ENCODE measurements around the gene ZNF609.
"Not testable (repeated sequence)": the region's sequence is repeated elsewhere in the genome, so short reads cannot be mapped to it uniquely, and the experiment has no call there.

The ZNF609 gene

DNA sequence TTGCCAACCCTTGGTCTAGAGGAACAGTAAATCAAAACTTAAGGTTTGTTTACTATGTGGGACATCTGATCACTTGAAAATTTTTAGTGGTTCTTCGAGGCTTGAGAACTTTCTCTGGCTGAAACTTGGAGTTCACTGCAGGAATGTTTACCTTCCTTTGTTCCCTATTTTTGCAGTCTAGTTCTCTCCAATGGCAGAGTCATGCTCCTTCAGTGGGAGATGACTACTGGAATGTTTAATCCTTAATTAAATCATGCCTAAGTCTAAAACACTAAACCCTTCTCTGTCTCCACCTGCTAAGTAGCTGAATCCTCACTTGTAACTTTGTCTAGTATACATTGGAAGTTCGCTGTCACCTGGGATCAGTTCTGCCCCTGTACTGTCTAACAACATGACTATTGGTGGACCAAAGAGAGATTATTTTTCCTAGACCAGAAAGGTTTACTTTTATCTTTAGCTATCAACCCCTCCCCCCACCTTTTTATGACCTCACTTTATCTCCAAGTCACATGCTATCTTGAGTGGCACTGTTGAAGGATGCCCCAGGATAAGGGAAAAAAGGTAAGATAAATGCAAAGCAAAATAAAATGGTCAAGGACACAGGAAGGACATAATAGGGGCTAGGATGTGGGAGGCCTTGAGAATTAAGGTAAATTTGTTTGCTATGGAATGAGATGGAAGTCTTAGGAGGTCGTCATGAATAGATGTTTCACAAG lies 1.2 kb upstream of the ZNF609 start:
- no peak for DNase-seq

DNA sequence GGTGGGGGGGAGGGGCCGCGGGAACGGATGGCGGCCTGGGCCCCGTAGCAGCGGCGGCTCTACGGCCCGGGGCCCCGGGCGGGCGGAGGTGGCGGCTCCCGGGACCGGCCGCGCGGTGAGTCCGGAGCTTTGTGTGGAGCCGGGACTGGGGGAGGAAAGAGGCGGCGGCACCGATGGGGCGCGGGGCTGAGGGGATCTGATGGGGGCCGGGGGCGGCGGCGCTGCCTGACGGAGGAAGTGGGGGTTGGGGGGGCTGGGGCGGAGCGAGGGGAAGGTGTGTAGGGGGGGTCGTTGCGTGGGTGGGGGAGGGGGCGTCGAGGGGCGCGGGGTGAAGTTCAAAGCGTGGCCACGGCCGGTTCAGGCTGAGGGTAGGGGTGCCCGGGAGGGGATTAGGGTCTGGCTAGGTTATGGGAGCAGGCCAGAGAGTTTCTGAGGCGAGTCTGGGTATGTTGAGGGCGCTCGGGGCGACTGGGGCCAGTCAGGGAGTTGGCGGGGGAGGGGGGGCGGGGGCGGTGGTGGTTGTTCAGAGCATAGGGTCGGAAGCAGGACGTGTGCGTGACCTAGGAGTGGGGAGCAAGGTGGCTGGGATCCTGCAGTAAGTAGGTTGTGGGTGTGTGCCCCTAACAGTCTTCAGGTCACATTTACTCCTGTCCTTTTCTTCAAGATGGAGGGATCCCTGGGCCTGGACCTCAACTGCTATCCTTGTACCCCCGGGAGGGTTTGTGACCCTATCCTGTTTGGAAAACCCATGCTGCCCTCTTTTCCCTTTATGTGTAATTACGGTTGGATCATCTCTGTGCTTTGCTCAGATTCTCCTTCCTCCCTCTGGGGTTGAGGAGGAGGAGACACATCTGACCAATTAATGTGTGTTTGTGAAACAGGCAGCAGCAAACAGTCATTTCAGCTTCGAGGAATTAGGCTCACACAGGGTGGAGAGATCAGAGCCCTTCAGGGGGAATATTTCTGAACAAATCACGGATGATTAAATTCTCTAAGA lies 644 bp downstream of the ZNF609 start:
- DNase-seq = peak; percentile 23

DNA sequence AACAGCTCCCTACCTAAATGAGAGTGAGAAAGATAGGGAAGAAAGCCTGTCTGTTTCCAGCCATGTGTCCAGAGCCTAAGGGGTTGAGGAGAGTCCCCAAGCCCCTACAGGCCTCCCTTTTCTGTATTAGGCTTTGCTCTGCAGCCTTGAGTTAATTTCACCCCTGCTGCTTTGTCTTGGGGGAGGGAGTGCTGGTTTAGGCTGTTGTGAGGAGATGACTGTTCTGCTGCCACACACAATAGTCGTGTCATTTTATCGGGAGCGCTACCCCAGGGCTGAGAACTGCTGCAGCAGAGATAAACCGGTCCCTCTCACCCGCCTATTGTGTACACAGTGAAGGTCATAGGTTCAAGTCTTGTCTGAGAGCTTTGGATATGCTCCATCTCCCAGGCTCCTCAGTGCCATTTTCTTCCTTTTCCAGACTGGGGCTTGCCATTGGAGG lies 1.4 kb downstream of the ZNF609 start:
- DNase-seq = no peak

DNA sequence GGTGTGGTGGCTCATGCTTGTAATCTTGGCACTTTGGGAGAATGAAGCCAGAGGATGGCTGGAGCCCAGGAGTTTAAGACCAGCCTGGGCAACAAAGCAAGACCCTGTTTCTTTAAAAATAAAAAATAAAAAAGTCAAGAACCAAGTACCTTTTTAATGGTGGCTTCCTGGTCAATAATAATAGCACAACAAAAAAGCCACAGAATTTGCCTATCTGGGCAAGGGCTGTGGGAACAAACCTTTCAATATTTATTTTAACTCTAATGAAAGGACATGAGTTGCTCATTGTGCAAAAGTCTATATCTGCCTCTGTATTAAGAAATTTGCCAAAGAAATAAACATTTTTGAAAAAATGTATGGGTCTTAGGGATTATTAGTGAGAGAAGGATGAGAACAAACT lies 2.1 kb downstream of the ZNF609 start:
- no peak for DNase-seq

DNA sequence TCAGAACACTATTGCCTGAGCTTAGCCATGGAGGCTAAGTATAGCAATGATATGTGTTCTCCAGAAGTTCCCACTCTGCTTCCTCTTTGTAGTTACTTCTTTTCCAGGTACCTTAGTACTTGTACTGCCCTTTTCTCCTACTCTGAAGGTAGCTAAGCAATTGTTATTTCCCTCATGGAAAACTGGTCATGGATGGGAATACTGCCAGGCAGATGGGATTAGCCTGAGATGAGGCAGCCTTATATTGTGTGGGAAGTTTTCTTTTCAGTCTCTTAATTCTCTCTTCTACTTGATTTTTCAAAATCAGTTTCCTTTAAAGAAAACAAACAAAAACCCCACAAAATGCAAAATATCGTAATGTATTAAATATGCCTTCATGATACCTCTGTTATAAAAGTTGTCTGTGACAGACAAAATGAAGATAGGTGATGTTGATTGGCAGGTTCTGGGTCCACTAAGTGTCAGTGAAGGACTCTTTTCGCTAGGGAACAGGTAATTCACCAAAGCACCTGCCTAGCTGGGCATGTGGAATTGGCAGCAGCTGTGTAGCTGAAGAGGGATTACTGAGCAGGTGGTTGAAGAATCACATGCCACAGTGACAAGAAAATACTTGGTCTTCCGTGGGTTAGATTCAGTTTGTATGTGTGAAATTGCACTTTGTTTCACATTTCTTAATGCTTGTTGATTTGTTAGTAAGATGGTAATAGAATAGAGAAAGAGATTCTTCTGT lies 4.1 kb downstream of the ZNF609 start:
- DNase-seq = no peak

DNA sequence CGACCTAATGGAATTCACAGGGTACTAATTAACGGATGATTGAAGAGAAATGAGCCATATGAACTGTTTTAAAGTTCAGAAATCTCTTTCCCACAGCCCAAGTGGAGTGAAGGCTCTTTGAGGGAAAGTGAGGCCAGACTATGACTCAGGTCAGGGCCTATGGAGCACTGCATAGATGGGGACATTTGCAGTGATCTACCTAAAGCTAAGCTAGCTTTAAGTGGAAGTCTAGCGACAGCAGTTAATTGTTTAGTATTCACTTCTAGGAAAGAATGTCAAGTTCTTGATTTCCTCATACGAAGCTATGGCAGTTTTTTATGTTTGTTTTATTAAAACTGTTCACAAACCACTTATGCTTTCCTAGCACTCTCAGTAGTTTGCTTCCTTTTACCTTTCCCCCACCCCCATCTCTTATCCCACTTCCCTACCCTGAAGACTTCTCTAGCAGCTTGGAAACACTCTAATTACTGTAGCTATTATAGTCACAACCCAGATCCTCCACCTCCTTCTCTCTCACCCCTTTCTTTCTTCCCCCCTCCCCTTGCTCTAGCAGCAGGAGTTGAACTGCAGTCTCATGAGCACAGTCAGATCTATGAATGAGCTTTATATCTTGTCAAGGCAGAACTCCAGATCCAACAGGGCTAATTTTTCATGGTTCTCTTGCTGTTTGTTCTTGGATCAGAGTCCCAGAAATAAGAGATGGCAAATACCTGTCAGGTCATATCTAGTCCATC lies 6.2 kb downstream of the ZNF609 start:
- no peak for DNase-seq

DNA sequence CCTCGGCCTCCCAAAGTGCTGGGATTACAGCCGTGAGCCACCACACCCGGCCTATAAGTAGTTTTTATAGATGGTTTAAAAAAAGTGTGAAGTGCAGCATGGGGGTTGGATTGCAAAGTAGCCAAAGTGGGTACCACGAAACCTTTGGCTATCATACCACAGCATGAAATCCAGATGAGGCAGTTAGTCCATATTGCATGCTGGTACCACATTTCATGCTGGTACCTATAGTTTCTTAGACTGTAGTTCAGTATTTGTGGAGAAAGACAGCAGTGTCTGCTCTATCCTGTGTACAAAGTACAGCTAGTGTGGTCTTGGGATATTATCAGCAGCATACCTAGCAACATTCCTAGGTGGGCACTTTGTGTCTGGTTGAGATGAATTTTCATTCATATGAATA lies 11.8 kb downstream of the ZNF609 start:
- DNase-seq = no peak

DNA sequence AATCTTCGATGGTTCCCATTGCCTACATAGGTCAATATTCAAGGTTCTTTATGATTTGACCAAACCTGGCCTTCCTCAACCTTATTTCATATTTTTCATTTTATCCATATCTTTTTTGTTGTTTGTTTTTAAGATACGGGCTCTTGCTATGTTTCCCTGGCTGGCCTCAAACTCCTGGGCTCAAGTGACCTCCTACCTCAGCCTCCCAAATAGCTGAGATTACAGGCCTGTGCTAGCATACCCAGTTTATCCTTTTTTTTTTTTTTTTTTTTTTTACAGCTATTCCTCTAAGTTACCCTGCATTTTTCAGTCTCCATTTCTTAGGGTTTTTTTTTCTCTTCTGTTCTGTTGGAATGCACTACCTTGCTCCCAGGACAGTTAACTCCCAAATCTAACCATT lies 14.5 kb downstream of the ZNF609 start:
- DNase-seq = no peak

DNA sequence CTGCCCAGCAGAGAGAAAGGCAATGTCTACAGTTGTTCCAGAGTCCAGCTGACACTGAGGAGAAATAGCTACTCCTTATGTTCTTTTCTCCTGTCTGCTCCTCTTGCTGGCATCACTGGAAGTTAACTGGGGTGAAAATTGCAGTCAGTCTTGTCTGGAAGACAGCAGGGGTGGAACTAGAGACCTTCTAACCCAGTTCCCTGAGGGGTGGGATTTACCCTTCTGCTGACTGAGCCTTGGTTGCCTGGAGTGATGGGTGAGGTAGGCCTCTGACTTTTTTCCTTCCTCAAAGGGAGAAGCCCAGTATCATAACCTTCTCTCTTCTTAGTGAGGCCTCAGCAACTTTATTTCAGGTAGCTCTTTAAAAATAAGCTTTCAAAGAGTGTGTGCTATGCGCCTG lies 16.2 kb downstream of the ZNF609 start:
- no peak for DNase-seq

DNA sequence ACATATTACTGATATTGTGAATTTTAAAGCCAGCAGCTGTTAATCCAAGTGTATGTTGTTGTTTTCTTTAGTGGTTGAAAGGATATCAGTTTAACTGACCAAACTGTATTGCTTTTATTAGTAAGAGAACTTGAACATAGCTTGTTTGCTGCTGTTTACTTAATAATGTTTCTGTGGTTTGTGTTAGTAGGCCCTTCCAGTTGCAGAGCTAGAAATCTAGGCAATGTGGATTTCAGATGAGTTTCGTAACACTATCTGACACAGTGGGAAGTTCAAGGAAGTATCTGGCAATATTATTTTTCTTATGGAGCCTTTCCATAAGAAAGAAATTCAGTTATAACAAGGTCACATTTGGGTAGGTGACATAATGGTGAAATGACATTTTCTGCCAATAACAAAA lies 18.5 kb downstream of the ZNF609 start:
- DNase-seq = no peak

DNA sequence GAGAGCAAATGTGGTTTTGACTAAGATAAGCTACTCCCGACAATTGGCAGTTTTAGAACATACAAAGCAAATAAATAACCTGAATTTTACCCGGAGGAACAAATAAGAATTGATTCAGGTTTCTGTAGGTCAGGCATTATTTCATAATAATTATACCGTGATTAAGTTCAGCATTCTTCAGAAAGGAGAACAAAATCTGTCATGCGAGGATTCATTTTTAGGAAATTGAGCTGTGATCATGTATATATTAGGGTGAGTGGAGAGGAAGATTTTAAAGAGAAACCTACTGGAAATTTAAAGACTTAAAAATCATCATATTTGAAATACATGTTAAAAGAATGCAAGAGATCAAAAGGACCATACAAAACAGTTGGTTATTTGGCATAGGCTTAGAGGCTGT lies 20.5 kb downstream of the ZNF609 start:
- DNase-seq = no peak

DNA sequence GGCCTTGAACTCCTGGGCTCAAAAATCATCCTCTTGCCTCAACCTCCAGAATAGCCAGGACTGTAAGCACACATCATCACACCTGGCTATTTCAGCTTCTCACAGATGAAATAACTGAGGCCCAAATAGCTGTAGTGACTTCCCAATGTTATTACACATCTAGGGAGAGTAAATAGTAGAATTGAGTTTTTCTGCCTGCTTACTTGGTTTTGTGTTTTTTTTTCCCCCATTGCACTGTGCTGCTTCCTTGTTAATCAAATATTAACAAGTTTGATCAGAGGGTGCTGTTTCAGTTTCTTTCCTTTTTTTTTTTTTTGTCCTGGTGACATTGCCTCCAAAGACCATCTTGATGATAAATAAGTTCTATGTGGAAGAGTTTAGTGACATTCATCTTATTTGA lies 23.4 kb downstream of the ZNF609 start:
- DNase-seq = no peak

DNA sequence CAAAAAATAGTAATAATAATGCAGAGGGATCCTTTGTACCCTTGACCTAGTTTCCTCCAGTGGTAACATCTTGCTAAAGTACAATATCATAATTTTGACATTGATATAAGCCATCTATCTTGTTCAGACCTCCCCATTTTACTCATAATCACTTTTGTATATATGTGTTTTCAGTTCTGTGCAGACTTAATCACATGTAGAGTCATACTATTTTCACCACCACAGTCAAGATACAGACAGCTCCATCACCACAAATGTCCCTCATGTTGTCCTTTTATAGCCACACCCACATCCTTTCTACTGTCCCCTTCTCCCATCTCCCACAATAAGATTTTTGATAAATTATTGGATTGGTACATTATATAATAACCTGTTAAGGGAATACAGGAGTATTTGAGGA lies 25.4 kb downstream of the ZNF609 start:
- no peak for DNase-seq

DNA sequence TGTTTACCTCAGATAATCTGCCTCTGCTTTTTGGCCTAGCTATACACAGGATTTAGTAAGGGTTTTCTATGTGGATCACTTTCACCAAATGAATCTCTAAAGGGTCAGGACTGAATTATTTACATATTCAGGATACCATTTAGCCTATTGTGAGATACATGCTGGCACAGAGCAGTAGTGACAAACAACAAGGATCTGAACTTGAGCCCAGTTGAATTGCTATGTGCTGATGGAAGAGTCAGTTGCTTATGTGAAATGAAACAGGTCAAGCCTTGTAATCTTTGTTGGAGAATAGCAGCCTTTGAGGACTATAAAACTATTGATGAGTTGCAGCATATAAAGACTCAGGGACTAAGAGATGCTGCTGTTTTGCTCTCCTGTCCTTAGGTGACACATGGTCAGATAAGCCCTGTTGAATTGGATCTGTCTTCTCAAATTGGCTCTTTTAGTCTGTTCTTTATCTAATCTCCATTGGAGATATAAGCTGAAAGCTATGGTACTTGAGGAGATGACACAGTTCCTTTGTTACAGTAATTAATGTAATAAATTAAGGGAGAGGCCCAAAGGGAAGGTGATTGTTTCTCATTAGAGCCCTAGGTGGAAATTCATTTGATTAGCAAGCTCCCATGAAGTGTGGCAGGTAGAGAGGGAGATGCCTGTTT lies 30.4 kb downstream of the ZNF609 start:
- no peak for DNase-seq

DNA sequence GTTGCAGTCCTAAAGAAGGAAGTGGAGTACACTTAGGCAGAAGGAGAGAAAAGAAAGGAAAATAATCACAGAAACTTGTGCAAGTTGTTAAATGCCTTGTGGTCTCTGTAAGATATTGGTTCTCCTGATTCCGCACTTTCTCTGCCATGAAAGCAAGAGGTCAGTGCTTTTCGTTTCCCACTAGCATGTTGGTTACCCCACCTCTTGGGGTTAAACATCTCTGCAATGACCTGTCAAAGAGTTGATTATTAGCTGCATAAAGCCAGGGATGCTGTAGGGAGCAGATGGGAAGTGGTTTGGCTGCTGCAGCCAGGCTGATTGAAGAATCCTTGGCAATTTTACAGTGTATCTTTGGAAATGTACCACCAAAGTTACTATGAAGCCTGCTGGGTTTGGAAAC lies 33.3 kb downstream of the ZNF609 start:
- DNase-seq = no peak

DNA sequence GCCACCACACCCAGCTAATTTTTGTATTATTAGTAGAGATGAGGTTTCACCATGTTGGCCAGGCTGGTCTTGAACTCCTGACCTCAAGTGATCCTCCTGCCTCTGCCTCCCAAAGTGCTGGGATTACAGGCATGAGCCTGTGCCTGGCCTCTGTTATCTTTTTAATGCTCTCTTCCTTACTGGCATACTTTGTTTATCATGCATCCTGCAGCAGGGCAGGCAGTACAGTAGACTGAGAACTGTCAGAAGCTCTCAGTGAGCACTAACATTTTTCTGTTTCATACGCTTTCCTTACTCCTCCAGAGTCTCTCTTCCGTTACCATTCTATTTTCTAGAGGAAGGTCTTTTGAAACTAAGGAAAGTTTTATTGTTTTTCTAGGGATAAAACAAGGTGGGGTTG lies 35.6 kb downstream of the ZNF609 start:
- not testable (repeated sequence) for DNase-seq

DNA sequence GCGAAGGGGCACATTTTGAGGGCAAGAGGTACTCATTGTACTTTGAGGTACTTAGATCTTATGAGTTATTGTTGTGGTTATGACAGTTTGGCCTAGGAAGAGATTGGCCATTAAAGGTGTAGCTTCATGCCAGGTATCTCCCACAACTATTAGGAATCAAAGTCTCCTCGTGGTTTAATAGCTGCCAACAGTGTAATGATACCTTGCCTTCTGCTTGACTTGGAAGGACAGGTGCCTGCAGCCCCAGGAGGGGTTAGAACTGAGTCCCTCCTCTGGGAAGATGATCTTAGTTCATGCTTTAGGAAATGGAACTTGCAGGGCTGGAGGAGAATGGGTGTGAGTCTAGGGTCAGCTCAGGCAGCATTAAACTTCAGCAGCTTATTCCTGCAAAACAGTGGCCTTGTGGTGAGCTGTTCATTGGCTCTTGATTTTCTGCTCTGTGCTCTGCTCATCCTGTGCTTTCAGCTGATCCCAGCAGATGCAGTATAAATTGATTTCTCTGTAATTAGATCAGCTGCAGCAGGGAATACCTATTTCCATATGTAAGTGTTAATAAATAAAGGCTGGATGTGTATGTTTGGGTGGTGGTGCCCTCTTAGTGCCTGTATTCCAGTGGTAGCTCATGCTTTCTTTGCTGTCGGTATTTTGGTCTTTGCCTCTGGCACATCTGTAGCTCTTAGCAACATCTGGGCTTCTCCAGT lies 40.5 kb downstream of the ZNF609 start:
- no peak for DNase-seq

DNA sequence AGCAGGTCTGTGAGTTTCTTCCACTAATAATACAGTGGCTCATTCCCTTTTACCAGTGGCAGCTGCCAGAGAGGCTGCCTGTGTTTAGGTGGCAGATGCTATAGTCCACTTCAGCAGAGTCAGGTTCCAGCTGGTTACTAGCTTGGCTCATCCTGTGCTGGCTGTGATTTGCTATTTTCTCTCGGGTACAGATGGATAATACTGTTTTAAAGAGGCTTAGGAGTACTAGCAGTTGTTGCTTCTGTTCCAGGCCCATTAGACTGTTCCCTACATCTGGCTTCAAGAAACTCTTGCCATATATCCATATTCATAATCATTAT lies 41.0 kb downstream of the ZNF609 start:
- DNase-seq = no peak

DNA sequence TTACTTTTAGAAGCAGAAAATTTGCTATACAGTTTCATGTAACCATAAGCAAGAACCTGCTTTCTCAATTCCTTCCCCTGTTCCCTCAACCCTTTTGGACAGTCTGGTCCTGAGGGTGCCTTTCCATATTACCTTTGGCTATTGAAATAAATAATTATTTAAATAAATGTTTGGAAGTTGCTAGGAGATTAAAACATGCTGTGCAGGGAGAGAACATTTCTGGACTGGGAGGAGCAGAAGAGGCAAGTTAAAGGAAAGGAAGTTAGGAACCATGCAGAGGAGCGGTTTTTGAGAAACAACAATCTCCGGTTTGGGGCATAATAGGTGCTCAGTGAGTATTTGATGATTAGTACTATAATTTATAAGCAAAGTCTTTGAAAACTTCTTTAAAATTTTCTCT lies 41.8 kb downstream of the ZNF609 start:
- no peak for DNase-seq

DNA sequence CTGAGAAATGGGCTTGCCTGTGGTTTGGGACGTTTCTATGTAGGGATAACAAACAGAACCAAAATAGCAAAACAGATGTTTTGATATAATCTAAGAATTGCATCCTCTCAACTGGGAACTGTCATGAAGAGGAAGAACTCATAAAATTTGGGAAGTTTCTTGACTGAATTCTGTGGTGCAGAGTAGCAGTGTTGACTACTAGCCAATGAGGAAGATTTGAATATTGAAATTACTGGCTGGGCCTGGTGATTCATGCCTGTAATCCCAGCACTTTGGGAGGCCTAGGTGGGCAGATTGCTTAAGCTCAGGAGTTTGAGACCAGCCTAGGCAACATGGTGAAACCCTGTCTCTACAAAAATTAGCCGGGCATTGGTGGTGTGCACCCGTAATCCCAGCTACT lies 42.2 kb downstream of the ZNF609 start:
- DNase-seq = no peak

DNA sequence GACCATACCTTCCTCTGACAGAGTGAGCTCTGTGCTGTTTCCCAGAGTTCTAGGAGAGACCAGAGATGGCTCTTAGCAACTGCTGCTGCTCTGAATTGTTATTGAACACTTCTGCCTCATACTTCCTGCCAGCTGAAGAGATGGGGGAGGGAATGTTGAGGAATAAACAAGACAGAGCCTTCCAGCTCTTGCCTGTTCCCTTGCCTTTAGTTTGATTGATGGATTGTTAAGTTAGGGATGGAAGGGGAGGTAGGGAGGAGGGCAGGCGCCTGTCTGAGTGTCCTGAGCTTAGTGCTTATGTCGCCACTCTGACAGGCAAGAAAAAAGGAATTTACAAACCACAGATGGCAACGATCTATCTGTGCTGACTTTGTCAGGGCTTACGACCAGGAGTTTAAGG lies 42.8 kb downstream of the ZNF609 start:
- no peak for DNase-seq

DNA sequence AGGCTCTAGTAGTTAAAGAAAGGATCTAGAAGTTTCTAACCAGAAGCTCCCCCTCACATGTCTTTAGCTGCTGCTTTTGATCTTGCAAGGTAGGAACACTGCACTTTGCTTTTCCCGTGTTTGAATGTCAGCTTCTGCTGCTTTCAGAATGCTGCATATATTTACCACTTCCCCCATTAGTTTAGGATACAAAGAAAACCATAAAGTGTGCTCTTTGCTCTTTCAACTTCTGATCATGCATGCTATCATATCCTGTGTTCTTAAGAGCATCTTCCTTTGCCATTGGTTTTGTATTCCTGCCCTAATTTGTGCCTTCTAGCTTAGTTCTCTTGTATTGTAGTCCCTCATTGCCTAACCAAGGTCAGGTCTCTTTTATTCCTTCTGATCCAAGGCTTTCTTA lies 43.3 kb downstream of the ZNF609 start:
- no peak for DNase-seq
